Small intestine (tissue), 7 donors: ENCODE measurements around the gene DCLRE1A. TPM values are rescaled to one million over a fixed set of nuclear protein-coding genes. Genes with fewer than 3 reads are reported as not detected.

Source experiments
- DNase-seq, 2 donors: peaks; one replicate each; pipeline versions ENCODE4 v3.0.0 to v3.0.0-alpha.2; 2013
- FAIRE-seq: peaks from 2 replicates; lab custom pipeline; 2012; peaks lifted over from hg19 to GRCh38; lab: Jason Lieb, UNC
- H3K27ac ChIP-seq, 3 donors: one replicate each; pipeline ENCODE4 v1.5.1; 2013; ENCODE audit warnings: low read length in 2 of 3, mild to moderate bottlenecking in 2 of 3, control low read depth in 1 of 3, inconsistent platforms in 1 of 3, low read depth in 1 of 3, moderate library complexity in 1 of 3
- H3K27me3 ChIP-seq, 3 donors: one replicate each; pipeline ENCODE4 v1.6.1; 2013; ENCODE audit warnings: low read length in 3 of 3, inconsistent platforms in 1 of 3; ENCODE audit not compliant: control insufficient read depth in 3 of 3, insufficient read depth in 3 of 3
- H3K36me3 ChIP-seq, 3 donors: one replicate each; pipeline ENCODE4 v1.6.1; 2013; ENCODE audit warnings: low read length in 3 of 3, inconsistent platforms in 1 of 3, low read depth in 1 of 3, mild to moderate bottlenecking in 1 of 3, moderate library complexity in 1 of 3; ENCODE audit not compliant: control insufficient read depth in 3 of 3, insufficient read depth in 2 of 3
- H3K4me1 ChIP-seq, 3 donors: one replicate each; pipeline ENCODE4 v1.6.1; 2013; ENCODE audit warnings: low read length in 2 of 3, inconsistent platforms in 1 of 3, low read depth in 1 of 3, mild to moderate bottlenecking in 1 of 3, moderate library complexity in 1 of 3; ENCODE audit not compliant: control insufficient read depth in 3 of 3, insufficient read depth in 2 of 3
- H3K4me3 ChIP-seq, 3 donors: one replicate each; pipeline ENCODE4 v1.5.1; 2013; ENCODE audit warnings: low read length in 3 of 3, control low read depth in 1 of 3, inconsistent platforms in 1 of 3, low read depth in 1 of 3, mild to moderate bottlenecking in 1 of 3, moderate library complexity in 1 of 3
- H3K9me3 ChIP-seq, 2 donors: one replicate each; pipeline ENCODE4 v1.6.1; 2013; ENCODE audit warnings: low read depth in 1 of 2, low read length in 1 of 2; ENCODE audit not compliant: control insufficient read depth in 2 of 2, insufficient read depth in 1 of 2
- WGBS, 3 donors: extraction: QIAGEN DNeasy Blood & Tissue Kit; methylation state at CpG; one replicate each; pipeline ENCODE4 v1.1.7; 2013; 5-methylcytosine and 5-hydroxymethylcytosine counted together
- polyA plus RNA-seq, 4 donors: library from polyadenylated mRNA; stranded (reverse) in 3 of 4; unstranded in 1 of 4; fragments of 200-250 nt in 3 of 4; fragments of 120-200 nt in 1 of 4; gene quantifications; one replicate each; pipeline versions ENCODE4 v1.2.1 to v1.2.3, GENCODE V29; 2013
- donor health status: healthy with polysubstance abuse.
- donor health status: control.
- donor health status: control.
- donor health status: Bipolar disorder and iron deficiency.
- donor health status: healthy.

DCLRE1A gene
- polyA plus RNA-seq, 4 donors, result 3.8 to 9.5 (median 4.6) TPM

GRCh38 chr10:113890769-113891168 is 36.9 kb upstream of the DCLRE1A start:
- no peak for DNase-seq
- no peak overlapping the region for H3K27ac ChIP-seq
- no peaks in the 10 kb centered on the region for H3K27me3 ChIP-seq
- no peak overlapping the region for H3K4me3 ChIP-seq
- no peaks in the 10 kb centered on the region for H3K4me1 ChIP-seq
- no peak for FAIRE-seq
- no peaks in the 10 kb centered on the region for H3K9me3 ChIP-seq
- peaks cover 0 to 10% (median 6%) of the 10 kb centered on the region in 3 donors for H3K36me3 ChIP-seq
- 80 to 85% (median 83%) methylated on average over 4 of the region's 4 CpGs for WGBS, 3 donors

GRCh38 chr10:113889911-113890310 is 36.0 kb upstream of the DCLRE1A start:
- no peak overlapping the region for H3K27ac ChIP-seq
- H3K27me3 ChIP-seq, result no peaks in the 10 kb centered on the region
- DNase-seq (no peak), FAIRE-seq (no peak)
- H3K9me3 ChIP-seq, result no peaks in the 10 kb centered on the region
- H3K4me3 ChIP-seq, result no peak overlapping the region
- H3K4me1 ChIP-seq, result no peaks in the 10 kb centered on the region
- WGBS, 3 donors, result 72 to 80% (median 75%) methylated on average over 2 of the region's 2 CpGs
- peaks cover 0 to 10% (median 4%) of the 10 kb centered on the region in 3 donors for H3K36me3 ChIP-seq

- FAIRE-seq, result no peak
- WGBS, 3 donors, result 68 to 93% (median 83%) methylated on average over 2 of the region's 2 CpGs
- no peak overlapping the region for H3K4me3 ChIP-seq
Measured at GRCh38 chr10:113882240-113882639, 28.4 kb upstream of the DCLRE1A start.

GRCh38 chr10:113880236-113880635 is 26.4 kb upstream of the DCLRE1A start:
- no peaks in the 10 kb centered on the region for H3K27me3 ChIP-seq
- no peaks in the 10 kb centered on the region for H3K4me1 ChIP-seq
- no peak overlapping the region for H3K4me3 ChIP-seq
- H3K9me3 ChIP-seq, result no peaks in the 10 kb centered on the region
- H3K36me3 ChIP-seq, result no peaks in the 10 kb centered on the region
- WGBS, 3 donors, result 44 to 82% (median 74%) methylated on average over 1 of the region's 1 CpG
- DNase-seq, result no peak
- FAIRE-seq, result no peak
- H3K27ac ChIP-seq, result no peak overlapping the region

More at GRCh38 chr10:113882240-113882639, 28.4 kb upstream of the DCLRE1A start:
- H3K4me1 ChIP-seq, result no peaks in the 10 kb centered on the region
- no peaks in the 10 kb centered on the region for H3K27me3 ChIP-seq
- H3K36me3 ChIP-seq, result peaks cover 0 to 2% (median under 1%) of the 10 kb centered on the region in 3 donors
- H3K9me3 ChIP-seq, result no peaks in the 10 kb centered on the region
- DNase-seq, result no peak
- H3K27ac ChIP-seq, result no peak overlapping the region

GRCh38 chr10:113879691-113880090 is 25.8 kb upstream of the DCLRE1A start:
- DNase-seq (no peak), FAIRE-seq (no peak)
- no peaks in the 10 kb centered on the region for H3K9me3 ChIP-seq
- no peak overlapping the region for H3K4me3 ChIP-seq
- no peaks in the 10 kb centered on the region for H3K36me3 ChIP-seq
- H3K27me3 ChIP-seq, result no peaks in the 10 kb centered on the region
- H3K4me1 ChIP-seq, result no peaks in the 10 kb centered on the region
- 83 to 95% (median 85%) methylated on average over 2 of the region's 2 CpGs for WGBS, 3 donors
- H3K27ac ChIP-seq, result no peak overlapping the region

GRCh38 chr10:113876461-113876860 is 22.6 kb upstream of the DCLRE1A start:
- H3K36me3 ChIP-seq, result no peaks in the 10 kb centered on the region
- peaks cover 0 to 7% of the 10 kb centered on the region in 2 donors for H3K9me3 ChIP-seq
- no peak for FAIRE-seq
- no peak overlapping the region for H3K27ac ChIP-seq
- no peaks in the 10 kb centered on the region for H3K4me1 ChIP-seq
- H3K27me3 ChIP-seq, result no peaks in the 10 kb centered on the region
- no peak for DNase-seq
- H3K4me3 ChIP-seq, result no peak overlapping the region
- WGBS, 3 donors, result 85 to 88% (median 87%) methylated on average over 3 of the region's 3 CpGs

GRCh38 chr10:113875212-113875611 is 21.3 kb upstream of the DCLRE1A start:
- H3K9me3 ChIP-seq, result peaks cover 0 to 11% of the 10 kb centered on the region in 2 donors
- DNase-seq (no peak), FAIRE-seq (no peak)
- 90 to 98% (median 97%) methylated on average over 1 of the region's 1 CpG for WGBS, 3 donors
- peaks cover 0 to 4% (median 0%) of the 10 kb centered on the region in 3 donors for H3K36me3 ChIP-seq
- no peak overlapping the region for H3K4me3 ChIP-seq
- no peaks in the 10 kb centered on the region for H3K4me1 ChIP-seq
- H3K27me3 ChIP-seq, result no peaks in the 10 kb centered on the region
- no peak overlapping the region for H3K27ac ChIP-seq

GRCh38 chr10:113872139-113873030 is 18.5 kb upstream of the DCLRE1A start:
- no peak for DNase-seq
- H3K9me3 ChIP-seq, result peaks cover 0 to 11% of the 10 kb centered on the region in 2 donors
- no peak overlapping the region for H3K4me3 ChIP-seq
- H3K27me3 ChIP-seq, result no peaks in the 10 kb centered on the region
- no peaks in the 10 kb centered on the region for H3K4me1 ChIP-seq
- 95 to 99% (median 98%) methylated on average over 3 of the region's 3 CpGs for WGBS, 3 donors
- no peak for FAIRE-seq
- no peak overlapping the region for H3K27ac ChIP-seq
- peaks cover 0 to 5% (median 0%) of the 10 kb centered on the region in 3 donors for H3K36me3 ChIP-seq
